ENCODE data around the gene SAMD3.
"Not testable (repeated sequence)": the region's sequence is repeated elsewhere in the genome, so short reads cannot be mapped to it uniquely, and the experiment has no call there.

SAMD3 gene

DNA sequence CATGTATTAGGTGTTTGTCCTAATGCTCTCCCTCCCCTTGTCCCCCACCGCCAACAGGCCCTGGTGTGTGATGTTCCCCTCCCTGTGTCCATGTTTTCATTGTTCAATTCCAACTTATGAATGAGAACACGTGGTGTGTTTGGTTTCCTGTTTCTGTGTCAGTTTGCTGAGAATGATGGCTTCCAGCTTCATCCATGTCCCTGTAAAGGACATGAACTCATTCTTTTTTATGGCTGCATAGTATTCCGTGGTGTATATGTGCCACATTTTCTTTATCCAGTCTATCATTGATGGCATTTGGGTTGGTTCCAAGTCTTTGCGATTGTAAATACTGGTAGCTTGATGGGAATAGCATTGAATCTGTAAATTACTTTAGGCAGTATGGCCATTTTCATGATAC lies 52.6 kb downstream of the SAMD3 start:
- not testable (repeated sequence) for DNase-seq

DNA sequence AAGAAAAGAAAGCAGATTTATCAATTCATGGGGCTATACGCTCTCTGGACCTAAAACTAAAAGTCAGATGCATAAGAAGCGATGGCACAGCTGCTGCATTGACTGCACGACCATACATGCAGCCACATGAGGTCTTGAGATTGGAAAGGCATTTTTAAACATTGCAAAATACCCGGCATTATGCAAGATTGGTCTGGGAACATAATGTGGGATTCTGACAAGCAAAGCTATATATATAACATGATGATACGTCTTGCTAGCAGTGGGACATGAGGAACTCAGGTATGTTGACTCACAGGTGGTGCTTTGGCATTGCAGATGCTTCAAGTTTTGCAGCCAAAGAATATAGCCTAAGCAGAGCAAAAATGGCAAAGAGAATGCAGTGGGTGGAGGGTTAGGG lies 55.1 kb downstream of the SAMD3 start:
- DNase-seq, result no peak

DNA sequence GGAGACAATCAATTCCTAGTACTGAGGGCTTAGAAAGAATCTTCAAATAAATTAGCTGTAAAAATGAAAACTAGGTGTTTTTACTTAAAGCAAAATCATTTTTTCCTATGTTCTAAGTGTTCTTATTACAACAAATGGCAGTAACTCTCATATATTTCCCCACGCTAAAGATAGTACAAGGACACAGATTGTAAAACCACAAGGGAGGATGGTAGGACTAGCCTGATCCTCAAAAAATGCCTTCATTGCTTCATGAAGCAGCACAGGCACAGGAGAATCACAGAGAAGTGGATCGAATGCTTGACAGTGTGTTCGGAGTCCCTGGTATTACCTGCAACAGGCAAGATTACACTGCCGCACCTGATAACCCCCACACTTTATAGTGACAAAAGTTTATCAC lies 58.5 kb downstream of the SAMD3 start:
- no peak for DNase-seq

DNA sequence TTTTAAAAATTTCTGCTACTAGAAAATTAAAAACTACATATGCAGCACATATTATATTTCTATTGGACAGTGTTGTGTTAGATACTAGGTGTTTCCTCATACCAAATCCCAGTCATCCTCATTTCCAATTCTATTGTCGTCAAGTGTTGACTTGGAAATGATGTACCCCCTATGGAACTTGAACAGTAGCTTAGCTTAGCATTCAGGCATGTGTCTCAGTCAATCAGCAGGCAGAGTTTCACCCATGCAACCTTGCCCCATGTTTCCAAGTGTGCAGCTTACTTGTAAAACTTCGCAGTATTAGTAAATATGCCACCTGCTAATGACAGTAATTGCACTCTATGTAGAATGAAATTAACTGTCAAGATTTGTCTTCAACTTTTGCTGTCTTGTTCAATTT lies 59.5 kb downstream of the SAMD3 start:
- DNase-seq, result no peak

DNA sequence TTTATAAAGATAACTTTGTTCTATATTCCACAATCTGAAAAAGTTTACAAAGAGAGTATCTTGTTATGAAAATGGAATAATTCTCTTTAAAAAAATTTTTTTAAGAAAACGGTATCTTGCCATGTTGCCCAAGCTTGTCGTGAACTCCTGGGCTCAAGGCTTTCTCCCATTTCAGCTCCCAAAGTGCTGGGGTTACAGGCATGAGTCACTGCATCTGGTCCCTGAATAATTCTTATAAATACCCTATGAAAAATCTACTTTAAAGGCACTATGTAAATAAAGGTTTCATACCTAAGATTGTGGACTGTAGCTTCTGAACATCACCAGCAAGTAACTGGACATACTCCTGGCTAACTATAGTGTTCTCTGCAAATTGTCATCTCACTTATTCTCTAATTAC lies 60.3 kb downstream of the SAMD3 start:
- no peak for DNase-seq

DNA sequence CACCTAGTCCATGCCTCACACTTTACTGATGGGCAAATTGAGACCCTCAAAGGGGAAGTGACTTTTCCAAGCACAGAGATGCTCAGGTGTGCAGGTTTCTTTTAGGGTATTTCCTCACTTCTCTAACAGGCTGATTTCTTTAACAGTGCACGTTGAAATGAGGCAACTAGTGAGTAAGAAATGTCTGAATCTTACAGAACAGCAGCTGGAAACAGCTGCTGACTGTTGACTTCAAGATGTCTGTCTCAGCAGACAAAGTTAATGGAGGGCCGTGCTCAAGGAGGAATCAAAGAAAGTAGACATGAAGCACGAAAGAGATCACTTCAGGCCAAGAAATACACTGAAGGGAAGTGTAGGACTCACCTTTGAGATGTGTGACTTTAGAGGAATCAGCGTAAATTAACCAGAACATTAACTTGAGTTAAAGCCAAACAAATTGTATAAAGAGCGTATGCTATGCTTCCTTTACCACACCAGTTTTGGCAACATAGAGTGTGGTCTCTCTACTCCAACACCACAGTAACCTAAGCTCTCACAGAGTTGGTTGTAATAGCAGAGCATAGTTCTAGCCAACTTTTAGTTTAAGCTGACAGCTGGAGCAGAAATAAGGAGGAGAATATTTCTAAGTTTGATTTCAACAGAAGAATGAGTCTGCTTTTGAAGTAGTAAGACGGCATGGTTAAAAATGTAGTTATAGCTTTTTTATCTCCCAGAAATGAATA lies 60.9 kb downstream of the SAMD3 start:
- no peak for DNase-seq

DNA sequence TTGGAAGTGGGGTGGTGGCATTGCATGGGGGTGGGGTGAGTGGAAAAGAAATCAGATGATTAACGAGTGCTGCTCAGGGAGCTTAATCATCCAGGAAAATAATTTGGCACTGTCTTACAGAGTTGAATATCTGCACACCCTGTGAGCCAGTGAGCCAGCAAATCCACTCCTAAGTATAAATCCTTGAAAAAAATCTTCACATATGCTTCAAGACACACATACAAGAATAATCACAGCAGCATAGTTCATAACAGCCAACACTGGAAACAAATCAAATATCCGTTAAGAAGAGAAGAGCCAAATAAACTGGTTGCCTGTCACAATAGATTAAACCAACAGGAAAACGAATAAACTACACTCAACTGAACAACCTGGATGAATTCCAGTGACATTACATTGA lies 62.8 kb downstream of the SAMD3 start:
- DNase-seq, result no peak

DNA sequence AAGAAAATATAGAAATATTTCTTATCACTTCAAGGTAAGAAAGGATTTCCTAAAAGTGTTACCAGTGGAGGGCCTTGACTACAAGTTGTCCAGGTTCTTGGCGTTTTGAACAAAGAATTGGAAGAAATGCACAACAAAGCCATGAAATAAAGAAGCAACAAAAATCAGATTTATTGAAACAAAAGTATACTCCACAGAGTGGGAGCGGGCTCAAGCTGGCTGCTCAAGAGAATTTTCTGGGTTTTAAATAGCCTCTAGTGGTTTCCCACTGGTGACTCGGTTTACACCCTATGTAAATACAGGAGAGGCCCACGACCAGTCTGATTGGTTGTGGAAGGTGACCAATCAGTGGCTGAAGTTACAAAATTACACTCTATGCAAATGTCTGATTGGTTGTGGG lies 64.2 kb downstream of the SAMD3 start:
- DNase-seq, result no peak

DNA sequence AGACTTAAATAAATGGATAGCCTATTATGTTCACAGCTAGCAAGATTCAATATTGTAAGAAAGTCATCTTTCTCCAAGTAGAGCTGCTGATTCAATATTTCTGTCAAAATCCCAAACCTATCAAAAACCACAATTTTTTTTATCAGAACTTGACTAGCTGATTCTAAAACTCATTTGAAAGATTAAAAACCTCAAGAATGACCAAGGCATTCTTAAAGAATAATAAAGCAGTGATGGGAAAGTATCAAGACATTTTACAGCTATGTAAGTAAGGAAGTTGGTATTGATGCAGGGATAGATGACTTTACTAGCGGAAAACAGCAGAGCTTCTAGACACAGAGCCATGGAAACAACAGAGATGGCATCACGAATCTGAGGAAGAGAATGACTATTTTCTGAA lies 64.7 kb downstream of the SAMD3 start:
- no peak for DNase-seq

DNA sequence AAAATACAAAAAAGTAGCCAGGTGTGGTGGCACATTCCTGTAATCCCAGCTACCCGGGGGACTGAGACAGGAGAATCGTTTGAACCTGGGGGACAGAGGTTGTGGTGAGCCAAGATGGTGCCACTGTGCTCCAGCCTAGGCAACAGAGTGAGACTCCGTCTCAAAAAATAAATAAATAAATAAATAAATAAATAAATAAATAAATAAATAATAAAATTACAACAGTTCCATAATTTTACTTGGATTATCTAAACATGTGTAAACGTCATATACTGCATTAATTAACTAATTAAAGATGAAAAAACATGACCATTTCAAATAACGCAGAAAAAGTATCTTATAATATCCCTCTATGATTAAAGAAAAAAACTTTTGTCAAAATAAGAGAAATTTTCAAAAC lies 65.8 kb downstream of the SAMD3 start:
- DNase-seq, result no peak

DNA sequence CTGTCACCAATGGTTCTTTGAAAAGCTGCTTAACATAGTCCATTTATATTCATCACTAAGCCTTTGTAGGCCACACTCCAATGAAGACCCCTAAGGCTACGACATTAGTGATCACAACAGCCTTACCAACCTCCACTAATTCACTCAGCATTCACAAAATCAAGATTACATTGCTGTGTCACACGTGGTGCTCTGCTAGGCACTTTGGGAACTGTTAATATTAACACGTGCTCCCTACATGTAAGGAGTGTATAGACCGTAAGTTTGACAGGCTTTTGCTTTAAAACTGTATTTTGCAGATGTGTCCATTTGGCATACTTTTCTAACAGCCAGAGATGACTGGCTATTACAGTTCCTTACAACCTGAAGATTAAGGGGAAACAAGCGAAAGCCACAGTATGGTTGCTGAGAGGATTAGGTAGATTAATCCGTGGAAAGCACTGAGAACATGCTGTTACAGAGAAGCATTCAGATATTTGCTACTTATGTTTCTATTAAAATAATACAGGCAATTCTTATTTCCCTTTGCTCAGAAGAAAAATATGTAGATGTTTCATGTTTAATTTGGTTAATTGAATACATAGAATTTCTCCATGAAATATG lies 69.7 kb downstream of the SAMD3 start:
- DNase-seq, result no peak

DNA sequence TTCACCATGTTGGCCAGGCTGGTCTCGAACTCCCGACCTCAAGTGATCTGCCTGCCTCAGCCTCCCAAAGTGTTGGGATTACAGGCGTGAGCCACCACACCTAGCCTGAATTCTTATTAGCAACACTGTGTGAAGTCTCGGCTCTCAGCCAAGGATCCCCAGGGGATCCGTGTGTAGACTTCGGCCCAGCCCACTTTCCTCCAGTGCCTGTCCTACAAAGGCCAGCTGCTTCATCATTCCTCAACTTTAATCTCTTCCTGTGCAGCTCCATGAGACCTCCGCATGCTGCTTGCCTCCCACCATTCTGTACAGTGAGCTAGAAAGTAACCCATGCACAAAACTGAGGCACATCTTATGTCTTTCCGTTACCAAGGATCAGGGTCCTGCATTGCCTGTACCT lies 71.8 kb downstream of the SAMD3 start:
- no peak for DNase-seq

DNA sequence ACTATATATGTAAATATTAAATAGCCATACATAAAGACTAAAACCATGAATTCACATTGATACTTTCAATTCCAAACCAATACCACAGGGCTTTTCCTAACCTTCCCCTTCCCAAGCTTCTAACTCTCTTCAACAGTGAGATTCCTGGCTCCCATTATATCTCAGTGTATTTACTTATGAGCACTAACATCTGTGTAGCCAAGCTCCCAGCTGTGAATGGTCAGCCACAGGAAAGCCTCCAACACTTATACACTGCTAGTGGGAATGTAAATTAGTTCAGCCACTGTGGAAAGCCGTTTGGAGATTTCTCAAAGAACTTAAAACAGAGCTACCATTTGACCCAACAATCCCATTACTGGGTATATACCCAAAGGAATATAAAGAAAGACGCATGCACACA lies 73.7 kb downstream of the SAMD3 start:
- not testable (repeated sequence) for DNase-seq

DNA sequence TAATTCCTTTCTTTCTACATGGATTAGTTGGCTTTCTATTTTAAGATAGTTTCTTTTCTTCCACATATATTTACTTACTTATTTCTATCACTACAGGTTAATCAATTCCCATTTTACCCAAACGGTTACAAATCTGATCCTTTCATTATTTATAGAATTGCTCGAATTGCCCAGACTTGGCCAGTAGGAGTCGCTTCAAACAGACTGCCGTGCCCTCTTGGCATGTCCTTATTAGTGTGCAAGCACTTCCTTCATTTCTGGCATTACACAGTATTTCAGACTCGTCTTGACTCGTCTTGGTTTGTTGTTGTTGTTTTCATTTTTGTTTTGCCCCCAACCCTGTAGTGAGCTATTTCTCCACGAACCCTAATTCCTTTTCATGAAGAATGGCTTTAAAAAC lies 74.6 kb downstream of the SAMD3 start:
- no peak for DNase-seq

DNA sequence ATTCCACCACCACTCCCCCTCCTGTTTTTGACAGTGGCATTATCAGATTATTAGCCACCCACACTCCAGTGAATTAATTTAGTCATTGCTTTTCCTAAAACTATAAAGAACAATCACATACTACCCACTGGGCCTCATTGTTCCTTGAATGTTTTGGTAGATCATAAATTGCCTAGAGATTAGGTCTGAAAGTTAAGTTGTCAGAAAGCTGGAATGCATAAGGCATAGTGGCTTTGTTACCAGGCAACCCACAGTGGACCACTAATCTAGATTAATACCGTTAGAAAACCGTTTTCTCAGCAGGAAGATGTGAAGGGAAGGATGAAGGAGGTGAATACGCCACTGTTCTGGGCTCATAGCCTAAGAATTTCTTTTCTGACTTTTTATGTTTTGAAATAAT lies 75.6 kb downstream of the SAMD3 start:
- DNase-seq, result no peak

DNA sequence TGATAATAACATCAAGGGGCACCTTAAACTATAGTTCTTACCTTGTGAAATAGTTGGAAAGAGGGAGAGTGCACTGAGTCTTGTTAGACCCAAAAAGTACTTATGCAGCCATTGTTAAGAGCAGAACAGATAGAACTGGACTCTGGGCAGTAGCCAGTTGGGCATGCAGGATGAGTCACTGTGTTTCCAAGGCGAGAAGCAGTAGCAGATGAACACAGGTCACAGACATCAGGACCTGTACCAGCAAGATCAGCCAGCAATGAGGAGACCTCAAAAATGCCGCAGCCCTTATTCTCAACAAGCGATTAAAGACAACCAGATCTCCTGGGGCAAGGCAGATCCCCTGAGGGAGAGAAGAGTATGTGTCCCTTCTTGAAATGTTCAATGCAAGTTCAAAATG lies 79.0 kb downstream of the SAMD3 start:
- no peak for DNase-seq

DNA sequence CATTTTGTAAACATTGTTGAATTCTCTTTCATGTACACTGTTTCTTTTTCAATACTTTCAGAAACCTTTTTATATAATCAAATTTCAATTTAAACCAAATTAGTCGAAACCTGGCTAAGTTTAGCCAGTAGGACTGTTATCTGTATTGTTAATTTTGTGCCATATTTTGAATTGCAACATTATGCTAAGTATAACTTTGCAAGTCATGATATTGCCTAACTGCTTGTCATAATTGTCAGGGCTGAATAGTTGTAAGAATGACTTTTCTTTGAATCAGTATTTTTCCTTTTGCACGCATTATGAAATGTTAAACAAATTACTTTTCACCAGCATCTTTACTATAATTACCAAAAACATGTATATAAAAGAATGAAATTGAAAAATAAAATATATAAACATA lies 82.7 kb downstream of the SAMD3 start:
- DNase-seq, result no peak

DNA sequence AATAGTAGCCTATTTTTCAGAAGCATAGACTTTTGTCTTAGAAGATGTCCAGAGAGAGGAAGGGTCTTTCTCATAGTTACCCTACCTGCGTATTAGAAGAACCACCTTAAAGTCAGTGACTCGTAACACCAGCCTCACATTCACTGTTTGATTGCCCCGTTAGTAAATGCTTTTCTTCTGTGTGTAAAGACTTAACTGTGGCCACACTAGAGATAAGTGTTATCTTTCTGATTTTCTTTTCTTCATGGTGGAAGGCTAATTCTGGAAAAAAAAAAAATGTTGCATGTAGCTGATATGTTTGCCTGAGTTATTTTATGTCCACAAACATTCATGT lies 83.9 kb downstream of the SAMD3 start:
- DNase-seq, result no peak

DNA sequence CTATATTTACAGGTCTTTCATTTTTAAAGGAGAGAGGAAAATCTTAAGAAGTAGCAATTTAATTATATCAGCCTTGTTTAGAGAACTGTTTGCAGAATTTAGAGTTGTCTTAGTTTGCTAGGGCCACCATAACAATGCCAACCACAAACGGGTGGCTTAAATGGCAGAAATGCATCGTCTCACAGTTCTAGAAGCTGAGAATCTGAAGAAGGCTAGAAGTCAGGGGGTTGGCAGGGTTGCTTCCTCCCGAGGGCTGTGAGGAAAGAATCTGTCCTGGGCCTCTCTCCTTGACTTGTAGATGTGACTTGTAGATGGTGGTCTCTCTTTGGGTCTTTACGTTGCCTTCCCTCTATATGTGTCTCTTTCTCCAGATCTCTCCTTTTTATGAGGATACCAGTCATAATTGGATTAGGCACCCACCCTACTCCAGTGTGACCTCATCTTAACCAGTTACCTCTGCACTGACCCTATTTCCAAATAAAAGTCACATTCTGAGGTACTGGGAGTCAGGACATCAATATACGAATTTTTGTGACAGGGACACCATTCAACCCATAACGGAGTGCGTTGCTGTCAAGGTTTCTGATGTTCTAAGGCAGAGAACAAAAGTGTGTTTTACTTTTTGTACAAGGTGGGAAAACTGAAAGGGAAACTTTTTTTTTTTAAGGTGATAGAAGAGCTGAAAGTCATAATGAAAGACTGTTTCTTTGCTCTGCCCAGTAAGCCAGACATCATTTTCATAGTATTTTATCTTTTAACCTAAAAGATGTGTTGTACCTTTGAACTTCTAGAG lies 84.4 kb downstream of the SAMD3 start:
- no peak for DNase-seq

DNA sequence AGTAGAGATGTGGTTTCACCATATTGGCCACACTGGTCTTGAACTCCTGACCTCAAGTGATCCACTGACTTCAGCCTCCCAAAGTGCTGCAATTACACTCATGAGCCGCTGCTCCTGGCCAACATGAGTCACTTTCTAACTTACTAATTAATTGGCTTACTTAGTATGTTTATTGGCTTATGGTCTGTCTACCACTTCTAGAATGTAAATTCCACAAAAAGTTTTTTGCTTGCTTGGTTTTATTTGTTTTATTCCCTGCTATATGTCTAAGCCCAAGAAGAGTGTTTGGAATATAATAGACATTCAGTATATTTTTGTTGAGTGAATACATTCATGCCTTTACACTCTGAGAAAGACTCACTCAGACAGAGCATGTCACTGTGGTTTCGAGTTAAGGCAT lies 86.0 kb downstream of the SAMD3 start:
- DNase-seq, result no peak

DNA sequence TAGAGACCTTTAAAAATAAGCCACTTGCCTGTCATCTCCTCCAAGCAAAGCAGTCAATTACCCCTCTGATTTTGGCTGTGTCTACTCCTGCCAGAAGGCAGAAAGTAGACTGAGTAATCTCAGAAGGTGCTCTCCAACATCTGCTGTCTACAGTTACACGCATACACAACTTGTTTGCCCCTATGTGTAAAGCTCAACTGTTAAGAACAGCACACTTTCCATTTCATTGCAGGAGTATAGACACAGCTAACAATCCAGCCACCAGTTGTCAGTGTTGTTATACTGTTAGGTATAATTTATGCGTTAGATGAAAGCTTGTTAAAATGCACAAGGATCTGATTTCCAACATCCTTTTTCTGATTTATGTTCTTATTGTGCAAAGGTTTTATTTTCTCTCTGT lies 88.2 kb downstream of the SAMD3 start:
- DNase-seq, result no peak

DNA sequence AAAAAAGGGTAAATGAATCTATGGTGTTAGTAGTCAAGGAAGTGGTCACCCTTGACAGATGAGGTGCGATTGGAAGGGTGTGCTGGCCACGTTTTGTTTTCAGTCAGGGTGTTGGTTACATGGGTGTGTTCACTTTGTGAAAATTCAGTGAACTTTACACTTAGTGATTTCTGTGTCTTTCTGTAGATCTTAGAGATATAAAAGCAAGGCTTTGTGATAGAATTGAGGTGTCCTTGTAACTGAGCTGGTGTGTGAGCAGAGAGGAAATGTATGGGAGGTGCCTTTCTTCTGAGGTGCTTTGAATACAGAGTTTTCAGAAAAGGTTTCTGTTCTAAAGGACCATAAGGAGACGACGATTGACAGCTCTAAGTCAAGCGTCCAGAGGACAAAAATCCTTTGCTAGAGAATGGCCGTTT lies 90.5 kb downstream of the SAMD3 start:
- DNase-seq, result no peak

DNA sequence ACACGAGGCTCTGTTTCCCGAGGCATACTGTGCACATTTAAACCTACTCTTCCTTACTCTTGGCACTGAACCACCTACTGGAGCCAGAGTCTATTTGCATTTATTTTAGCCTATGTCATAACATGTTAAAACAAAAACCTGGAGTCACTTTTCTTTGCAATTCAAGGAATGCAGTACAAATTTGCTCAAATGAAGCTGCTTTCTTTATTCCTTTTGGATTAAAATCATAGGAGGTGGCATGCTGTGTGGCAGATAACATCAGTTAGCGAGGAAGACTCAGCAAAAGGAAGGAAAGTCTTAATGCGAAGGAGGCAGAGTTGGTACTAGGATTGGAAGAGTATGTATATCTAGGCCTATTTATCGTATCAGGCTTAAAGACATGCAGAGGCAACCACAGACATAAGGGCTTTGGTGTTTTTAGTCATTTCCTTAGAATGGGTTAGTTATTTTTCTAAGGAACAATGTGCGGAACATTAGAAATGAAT lies 92.9 kb downstream of the SAMD3 start:
- no peak for DNase-seq

DNA sequence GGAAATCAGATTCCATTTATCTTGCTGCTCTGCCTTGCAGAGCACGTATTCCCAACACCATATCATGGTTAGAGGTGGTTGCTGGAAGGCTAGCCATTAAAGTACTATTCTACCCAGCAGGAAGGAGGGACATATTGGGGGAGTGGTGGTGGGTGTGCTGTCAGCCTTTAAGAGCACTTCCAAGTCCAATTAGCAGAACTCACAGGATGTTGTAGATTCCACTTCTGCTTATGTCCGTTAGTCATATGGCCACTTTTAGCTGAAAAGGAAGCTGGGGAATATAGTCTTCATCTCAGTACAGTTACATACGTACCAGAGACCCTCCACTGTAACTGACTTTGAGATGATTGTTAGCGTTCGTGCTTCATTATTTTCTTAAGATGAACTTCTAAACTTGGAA lies 94.4 kb downstream of the SAMD3 start:
- DNase-seq, result no peak
